HG03378 (cell line): Measurements from ENCODE around the gene URM1.

Experiments
- ATAC-seq: cut with Tn5 transposase; IDR thresholded peaks from one replicate; pipeline ENCODE4 v1.9.1; 2021; ENCODE audit warnings: mild to moderate bottlenecking, moderate library complexity; ENCODE audit not compliant: unreplicated experiment

URM1 gene

GRCh38 chr9:128344931-128345605 lies 26.1 kb upstream of the URM1 start:
- no peak for ATAC-seq

DNA sequence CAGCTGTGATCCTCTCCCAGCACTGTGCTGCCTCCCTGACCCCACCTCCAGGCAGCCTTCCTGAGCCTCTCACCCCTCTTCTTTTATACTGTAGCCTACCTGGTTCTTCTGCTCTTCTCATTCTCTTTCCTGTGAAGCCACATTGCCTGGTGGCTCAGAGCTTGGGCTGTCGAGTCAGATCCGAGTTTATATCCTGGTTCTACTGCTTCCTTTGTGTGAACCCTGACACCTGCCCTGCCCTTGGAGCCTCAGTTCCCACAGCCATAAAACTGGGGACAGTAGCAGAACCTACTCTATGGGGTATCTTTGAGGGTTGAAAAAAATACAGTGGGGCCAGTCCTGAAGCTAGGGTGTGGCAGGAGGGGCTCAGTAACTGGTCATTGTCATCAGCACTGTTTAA lies 22.0 kb upstream of the URM1 start:
- no peak for ATAC-seq

DNA sequence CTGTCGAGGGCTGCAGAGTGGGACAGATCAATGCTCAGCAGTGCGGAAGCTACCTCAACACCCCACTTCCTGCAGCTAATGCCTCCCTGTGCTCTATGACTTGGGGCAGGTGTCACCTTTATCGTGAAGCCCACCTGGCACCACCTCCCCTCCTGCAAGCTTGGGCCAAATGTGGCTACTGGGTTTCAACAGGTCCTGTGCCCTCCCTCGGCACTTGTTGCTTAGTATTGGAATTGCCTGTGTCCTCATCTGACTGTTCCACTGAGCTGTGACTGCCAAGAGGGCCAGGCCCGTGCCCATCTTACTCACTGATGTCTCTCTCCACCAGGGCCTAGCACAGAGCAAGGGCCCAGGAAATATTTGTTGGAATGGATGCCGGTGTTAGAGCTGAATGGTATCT lies 21.4 kb upstream of the URM1 start:
- no peak for ATAC-seq

DNA sequence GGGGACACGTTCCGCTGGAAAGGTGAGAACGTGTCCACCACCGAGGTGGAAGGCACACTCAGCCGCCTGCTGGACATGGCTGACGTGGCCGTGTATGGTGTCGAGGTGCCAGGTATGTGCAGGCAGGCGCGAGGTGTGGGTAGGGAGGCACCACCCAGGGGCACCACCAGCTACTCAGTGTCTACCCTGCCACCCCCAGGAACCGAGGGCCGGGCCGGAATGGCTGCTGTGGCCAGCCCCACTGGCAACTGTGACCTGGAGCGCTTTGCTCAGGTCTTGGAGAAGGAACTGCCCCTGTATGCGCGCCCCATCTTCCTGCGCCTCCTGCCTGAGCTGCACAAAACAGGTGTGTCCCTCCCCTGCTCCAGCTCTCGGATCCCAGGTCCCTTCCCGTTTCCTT lies 15.7 kb upstream of the URM1 start:
- ATAC-seq, result no peak

DNA sequence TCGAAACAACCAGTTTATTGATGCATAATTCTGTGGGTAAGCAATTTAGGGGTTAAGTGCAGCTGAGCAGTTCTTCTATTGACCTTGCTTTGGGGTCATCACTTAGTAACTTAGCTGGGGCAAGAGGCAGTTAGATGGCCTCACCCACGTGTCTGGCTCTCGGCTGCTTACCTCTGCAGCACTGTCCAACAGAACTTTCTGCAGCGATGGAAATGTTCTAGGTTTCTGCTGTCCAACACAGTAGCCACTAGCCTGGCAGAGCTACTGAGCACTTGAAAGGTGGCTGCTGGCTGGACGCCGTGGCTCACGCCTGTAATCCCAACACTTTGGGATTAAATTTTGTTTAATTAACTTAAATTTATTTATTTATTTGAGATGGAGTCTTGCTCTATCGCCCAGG lies 13.1 kb upstream of the URM1 start:
- no peak for ATAC-seq

GRCh38 chr9:128358861-128359260 lies 12.3 kb upstream of the URM1 start:
- no peak for ATAC-seq

DNA sequence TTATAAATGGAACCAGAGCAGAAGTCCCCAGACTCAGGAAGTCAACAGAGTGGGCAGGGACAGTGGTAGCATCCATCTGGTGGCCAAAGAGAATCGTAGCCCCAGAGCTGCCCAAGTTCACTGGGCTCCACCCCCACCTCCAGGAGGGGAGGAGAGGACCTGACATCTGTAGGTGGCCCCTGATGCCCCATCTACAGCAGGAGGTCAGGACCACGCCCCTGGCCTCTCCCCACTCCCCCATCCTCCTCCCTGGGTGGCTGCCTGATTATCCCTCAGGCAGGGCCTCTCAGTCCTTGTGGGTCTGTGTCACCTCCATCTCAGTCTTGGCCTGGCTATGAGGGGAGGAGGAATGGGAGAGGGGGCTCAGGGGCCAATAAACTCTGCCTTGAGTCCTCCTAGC lies 10.3 kb upstream of the URM1 start:
- ATAC-seq, result no peak

DNA sequence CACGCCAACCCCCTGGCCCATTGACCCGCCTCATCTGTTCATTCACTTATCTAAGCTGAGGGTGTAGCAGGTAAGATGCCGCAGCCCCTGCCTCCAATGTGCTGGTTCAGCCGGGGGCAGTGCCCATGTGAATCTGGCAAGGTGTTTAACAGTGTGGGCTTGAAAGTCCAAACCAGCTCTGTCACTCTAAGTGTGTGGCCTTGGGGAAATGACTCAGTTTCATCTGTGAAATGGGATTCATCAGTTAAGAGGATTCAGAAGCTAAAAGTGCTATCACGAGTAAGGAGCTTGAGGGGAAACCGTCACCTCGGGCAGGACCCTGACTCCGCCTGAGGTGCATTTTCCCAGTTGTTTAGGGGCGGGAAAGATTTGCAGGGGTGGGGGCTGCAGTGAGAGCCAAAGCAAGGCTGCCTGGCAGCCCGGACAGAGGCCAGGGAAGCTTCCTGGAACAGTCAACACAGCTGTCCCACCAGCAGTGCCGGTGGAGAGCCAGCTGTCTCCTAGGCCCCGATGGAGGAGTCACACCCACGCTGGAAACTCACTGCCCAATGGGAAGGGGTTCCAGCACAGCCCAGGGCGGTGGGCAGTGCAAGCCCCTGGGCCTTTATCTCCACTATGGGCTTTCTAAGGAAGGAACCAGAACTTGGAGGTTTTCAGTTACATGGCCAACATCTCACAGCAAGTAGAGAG lies 9.7 kb upstream of the URM1 start:
- peak; percentile 9 for ATAC-seq

DNA sequence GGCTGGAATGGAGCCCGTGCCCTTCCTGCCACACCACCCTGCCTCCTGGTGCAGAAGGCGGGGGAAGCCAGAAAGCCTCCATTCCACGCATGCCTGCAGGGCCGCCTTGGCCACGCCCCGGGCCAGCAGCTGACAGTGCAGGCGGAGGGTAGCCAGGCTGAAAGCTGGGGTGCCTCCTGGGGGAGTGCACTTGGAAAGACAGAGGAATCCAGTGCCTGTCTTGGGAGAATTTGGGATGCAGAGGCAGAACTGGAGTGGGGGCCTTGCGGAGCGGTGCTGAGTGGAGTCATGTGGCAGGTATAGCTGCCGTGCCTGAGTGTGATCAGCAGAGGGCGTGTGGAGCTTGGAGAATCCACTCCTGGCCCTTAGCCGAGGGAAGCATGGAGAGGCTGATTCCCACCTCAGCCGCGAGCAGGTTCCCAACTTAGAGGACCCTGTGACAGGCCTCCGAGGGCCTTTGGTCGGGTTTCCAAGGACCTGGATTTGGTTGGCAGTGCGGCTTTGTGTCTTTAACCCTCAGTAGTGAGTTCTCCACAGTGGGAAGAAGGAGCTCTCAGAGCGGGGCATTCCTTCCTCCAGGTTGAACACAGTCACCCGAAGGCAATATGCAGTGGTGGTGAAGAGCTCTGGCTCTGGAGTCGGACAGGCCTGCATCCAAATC lies 9.1 kb upstream of the URM1 start:
- peak; percentile 50 for ATAC-seq

GRCh38 chr9:128362774-128363173 lies 8.4 kb upstream of the URM1 start:
- ATAC-seq, result no peak

- no peak for ATAC-seq
Observed at GRCh38 chr9:128365525-128365924, 5.6 kb upstream of the URM1 start.

- no peak for ATAC-seq
Observed at GRCh38 chr9:128369024-128369706, 2.0 kb upstream of the URM1 start.

DNA sequence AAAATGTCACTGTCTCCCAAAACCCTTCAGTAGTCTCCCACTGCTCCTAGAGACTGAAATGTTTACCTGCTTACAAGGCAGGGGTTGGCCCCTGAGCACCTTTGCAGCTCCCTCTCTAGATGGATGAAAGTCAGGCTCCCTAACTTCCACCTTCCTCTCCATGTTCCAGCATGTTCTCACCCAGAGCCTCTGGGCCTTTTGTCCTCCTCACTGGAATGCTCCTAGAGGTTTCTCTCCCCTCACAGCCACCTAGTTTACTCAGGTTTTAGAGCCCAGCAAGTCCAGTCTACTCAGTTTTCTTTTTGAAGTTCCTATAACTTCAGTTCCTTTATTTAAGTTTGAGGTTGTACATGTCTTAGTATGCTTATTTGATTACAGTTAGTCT lies 815 bp upstream of the URM1 start:
- ATAC-seq, result no peak

GRCh38 chr9:128371630-128372117 lies 500 bp downstream of the URM1 start:
- ATAC-seq, result no peak

DNA sequence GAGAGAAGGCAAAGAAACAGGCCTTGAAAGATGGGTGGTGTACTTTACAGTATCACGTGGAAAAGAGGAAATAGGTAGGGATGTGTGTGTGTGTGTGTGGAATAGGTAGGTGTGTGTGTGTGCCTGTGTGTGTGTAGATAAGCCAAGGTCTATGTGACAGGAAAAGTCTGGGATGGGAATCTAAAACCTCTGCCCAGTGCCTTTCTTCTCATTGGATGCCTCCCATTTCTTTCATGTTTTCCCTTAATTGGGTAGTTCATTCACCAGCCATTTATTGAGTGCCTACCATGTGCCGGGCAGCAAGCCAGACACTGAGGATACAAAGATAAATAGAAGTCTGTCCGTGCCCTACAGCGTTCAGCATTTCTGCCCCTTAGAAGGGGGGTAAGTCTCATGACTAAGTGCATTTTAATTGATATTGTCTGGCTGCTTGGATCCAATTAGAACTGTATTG lies 1.0 kb downstream of the URM1 start:
- ATAC-seq, result no peak

- ATAC-seq, result no peak
Observed at GRCh38 chr9:128372784-128373183, 1.6 kb downstream of the URM1 start.

DNA sequence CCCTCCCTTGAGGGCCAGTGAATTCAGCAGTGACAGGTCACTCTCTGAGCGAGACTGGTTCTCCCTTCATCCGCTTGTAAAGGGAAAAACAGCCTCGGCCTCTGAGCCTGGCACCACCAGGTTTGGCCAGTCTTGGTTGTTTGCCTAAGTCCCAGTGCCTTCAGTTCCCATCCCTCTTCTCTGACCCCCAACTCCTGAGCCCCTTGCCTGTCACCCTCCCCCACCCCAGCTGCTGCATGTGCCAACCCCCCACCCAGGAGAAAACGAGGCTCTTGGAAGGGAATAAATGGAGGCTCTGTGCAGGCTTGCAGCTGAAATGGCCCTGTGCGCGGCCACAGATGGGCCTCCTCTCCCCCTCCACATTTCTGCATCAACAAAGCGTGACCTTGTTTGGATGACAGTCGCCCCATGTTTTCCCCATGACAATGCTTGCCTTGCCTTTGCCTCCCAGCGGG lies 3.1 kb downstream of the URM1 start:
- no peak for ATAC-seq

DNA sequence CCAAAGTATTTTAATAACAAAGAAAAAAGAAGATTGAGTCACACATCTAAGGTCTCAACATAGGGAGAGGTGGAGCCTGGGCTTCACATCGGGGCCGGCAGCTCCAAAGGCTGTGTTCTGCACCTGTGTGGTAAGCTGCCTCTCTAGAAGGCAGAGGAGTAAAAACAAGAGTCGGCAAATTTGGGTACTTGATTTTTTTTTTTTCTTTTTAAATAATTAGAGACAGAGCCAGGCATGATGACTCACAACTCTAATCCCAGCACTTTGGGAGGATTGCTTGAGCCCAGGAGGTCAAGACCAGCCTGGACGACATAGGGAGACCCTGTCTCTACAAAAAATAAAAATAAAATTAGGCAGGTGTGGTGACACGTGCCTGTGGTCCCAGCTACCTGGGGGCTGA lies 4.7 kb downstream of the URM1 start:
- no peak for ATAC-seq

GRCh38 chr9:128382261-128382660 lies 11.1 kb downstream of the URM1 start:
- no peak for ATAC-seq

- ATAC-seq, result no peak
Observed at GRCh38 chr9:128383007-128383753, 12.0 kb downstream of the URM1 start.

- no peak for ATAC-seq
Observed at GRCh38 chr9:128383791-128384190, 12.6 kb downstream of the URM1 start.
